ENCODE data around the gene TNS1. TPM values are rescaled to one million over a fixed set of nuclear protein-coding genes. Genes with fewer than 3 reads are reported as not detected.

Gene TNS1
- total RNA-seq, 1 donor from 2014 or later = 7.9 TPM

GRCh38 chr2:217757108-217757463 lies 245.7 kb downstream of the TNS1 start:
- TF ChIP-seq, protein P1, sequence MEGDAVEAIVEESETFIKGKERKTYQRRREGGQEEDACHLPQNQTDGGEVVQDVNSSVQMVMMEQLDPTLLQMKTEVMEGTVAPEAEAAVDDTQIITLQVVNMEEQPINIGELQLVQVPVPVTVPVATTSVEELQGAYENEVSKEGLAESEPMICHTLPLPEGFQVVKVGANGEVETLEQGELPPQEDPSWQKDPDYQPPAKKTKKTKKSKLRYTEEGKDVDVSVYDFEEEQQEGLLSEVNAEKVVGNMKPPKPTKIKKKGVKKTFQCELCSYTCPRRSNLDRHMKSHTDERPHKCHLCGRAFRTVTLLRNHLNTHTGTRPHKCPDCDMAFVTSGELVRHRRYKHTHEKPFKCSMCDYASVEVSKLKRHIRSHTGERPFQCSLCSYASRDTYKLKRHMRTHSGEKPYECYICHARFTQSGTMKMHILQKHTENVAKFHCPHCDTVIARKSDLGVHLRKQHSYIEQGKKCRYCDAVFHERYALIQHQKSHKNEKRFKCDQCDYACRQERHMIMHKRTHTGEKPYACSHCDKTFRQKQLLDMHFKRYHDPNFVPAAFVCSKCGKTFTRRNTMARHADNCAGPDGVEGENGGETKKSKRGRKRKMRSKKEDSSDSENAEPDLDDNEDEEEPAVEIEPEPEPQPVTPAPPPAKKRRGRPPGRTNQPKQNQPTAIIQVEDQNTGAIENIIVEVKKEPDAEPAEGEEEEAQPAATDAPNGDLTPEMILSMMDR (IDR thresholded peaks at IDR 0.05; ENCODE audit: unreplicated experiment) = no peak
- peaks cover 6% of the 10 kb centered on the region for H3K36me3 Mint-ChIP-seq (ENCODE audit: insufficient read depth)
- peaks cover 11% of the 10 kb centered on the region for H3K9me3 Mint-ChIP-seq (ENCODE audit: low read depth)
- DNase-seq (ENCODE audit: low spot score, unreplicated experiment) = no peak
- no peak overlapping the region for H3K27ac Mint-ChIP-seq
- peaks cover 21% of the 10 kb centered on the region for H3K27me3 Mint-ChIP-seq
- H3K4me1 Mint-ChIP-seq (ENCODE audit: low read depth) = peaks cover 1% of the 10 kb centered on the region
- H3K4me3 Mint-ChIP-seq (ENCODE audit: low read depth) = no peak overlapping the region

GRCh38 chr2:217756375-217757107 lies 246.3 kb downstream of the TNS1 start:
- H3K4me1 Mint-ChIP-seq (ENCODE audit: low read depth) = peaks cover 1% of the 10 kb centered on the region
- peaks cover 3% of the 10 kb centered on the region for H3K36me3 Mint-ChIP-seq (ENCODE audit: insufficient read depth)
- H3K27me3 Mint-ChIP-seq = peaks cover 26% of the 10 kb centered on the region
- peak overlapping the region; percentile 63 for H3K4me3 Mint-ChIP-seq (ENCODE audit: low read depth)
- TF ChIP-seq, protein P1 (IDR thresholded peaks at IDR 0.05; ENCODE audit: unreplicated experiment) = peak; percentile 98
- peak; percentile 87 for DNase-seq (ENCODE audit: low spot score, unreplicated experiment)
- no peak overlapping the region for H3K27ac Mint-ChIP-seq
- peaks cover 7% of the 10 kb centered on the region for H3K9me3 Mint-ChIP-seq (ENCODE audit: low read depth)

DNA sequence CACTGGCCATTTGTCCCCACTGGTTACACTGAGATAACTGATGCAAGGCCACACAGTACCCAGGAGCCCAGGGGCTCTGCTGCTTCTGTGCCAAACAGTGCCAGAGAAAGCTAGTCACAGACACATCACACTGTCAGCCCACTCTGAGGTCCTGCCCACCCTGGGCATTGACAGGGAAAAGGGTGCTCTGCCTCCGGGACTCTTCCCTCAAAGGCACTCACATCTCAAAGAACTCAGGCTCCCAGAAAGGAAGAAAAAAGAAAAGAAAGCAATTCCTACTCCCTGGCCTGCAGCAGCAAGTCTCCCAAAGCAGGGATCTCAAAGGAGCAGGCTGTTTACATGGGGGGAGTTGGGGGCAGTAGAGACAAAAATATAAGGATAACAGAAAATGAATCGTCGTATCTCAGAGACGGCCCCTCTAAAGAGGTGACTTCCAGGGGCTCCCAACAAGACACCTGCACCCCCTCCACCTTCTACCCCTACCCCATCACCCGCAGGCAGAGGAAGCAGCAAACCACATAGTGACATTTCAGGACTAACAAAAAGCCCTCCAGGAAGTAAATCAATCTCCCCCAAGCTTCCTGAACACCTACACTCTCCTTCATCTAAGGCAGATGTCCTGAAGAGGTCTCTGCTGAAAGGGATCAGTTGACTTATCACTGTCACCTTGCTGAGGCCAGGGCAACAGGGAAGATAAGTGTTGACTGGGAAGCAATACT lies 247.6 kb downstream of the TNS1 start:
- H3K9me3 Mint-ChIP-seq (ENCODE audit: low read depth) = no peaks in the 10 kb centered on the region
- TF ChIP-seq, protein P1 (IDR thresholded peaks at IDR 0.05; ENCODE audit: unreplicated experiment) = no peak
- H3K27ac Mint-ChIP-seq = no peak overlapping the region
- H3K4me3 Mint-ChIP-seq (ENCODE audit: low read depth) = no peak overlapping the region
- H3K27me3 Mint-ChIP-seq = peaks cover 27% of the 10 kb centered on the region
- H3K36me3 Mint-ChIP-seq (ENCODE audit: insufficient read depth) = no peaks in the 10 kb centered on the region
- DNase-seq (ENCODE audit: low spot score, unreplicated experiment) = no peak
- H3K4me1 Mint-ChIP-seq (ENCODE audit: low read depth) = peaks cover 1% of the 10 kb centered on the region

DNA sequence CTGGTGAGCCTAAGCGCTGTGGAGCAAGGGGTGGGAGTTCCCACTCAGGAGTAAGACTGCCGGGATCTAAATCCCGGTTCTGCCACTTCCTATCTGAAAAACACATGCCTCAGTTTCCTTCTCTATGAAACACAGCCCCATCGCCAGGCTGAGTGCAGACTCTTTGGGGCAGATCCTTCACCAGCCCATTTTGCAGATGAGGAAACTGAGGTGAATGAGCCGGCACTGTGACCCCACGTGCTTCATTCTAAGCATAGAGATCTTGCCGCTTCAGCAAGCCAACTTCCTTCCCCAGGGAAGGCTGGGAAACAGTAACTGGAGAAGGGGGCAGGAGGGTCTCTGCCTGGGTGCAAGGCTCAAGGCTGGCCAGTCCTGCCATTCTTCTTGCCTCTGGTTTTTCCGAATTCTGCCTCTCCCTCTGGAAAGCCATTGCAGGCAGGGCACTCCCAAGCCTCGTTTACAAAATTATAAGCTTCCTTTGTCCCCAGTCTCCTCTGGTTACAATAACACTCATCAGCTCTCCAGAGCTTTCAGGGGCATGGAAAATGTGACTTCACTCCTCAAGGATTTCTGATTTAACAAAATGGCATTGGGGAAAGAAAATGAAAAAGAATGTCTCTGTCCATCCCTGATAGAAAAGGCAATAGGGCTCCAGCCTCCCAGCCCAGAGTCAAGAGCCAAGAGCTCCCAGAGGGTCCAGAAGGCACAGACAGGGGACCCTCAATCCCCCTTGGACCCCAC lies 249.2 kb downstream of the TNS1 start:
- H3K4me1 Mint-ChIP-seq (ENCODE audit: low read depth) = no peaks in the 10 kb centered on the region
- H3K27me3 Mint-ChIP-seq = peaks cover 30% of the 10 kb centered on the region
- DNase-seq (ENCODE audit: low spot score, unreplicated experiment) = no peak
- no peaks in the 10 kb centered on the region for H3K9me3 Mint-ChIP-seq (ENCODE audit: low read depth)
- no peaks in the 10 kb centered on the region for H3K36me3 Mint-ChIP-seq (ENCODE audit: insufficient read depth)
- H3K27ac Mint-ChIP-seq = peak overlapping the region; percentile 52
- no peak overlapping the region for H3K4me3 Mint-ChIP-seq (ENCODE audit: low read depth)
- TF ChIP-seq, protein P1 (IDR thresholded peaks at IDR 0.05; ENCODE audit: unreplicated experiment) = no peak
